ENCODE data around the gene MAGI2. TPM values are rescaled to one million over a fixed set of nuclear protein-coding genes. Genes with fewer than 3 reads are reported as not detected.

Gene MAGI2
- total and polyA plus RNA-seq, 4 donors, result 0.37 to 4.1 (median 1.4) TPM

- 96% methylated on average over 1 of the region's 1 CpG for WGBS
- Histone ChIP-seq H3K36me3 (ENCODE audit: control insufficient read depth in 4 of 4, insufficient read depth in 3 of 4, low read depth in 1 of 4, low read length in 3 of 4) (no peaks in the 10 kb centered on the region), H3K27me3 (ENCODE audit: control insufficient read depth in 4 of 4, insufficient read depth in 4 of 4, low read length in 3 of 4) (no peaks in the 10 kb centered on the region), H3K4me1 (ENCODE audit: control insufficient read depth in 4 of 4, insufficient read depth in 4 of 4, low read length in 3 of 4) (no peaks in the 10 kb centered on the region), H3K9me3 (ENCODE audit: control insufficient read depth in 4 of 4, low read length in 3 of 4) (no peaks in the 10 kb centered on the region), H3K9ac (ENCODE audit: low read depth in 1 of 2, low read length in 2 of 2) (no peak overlapping the region), H3K27ac (ENCODE audit: low read depth in 1 of 2, low read length in 2 of 2) (no peak overlapping the region), H3K4me3 (ENCODE audit: low read depth in 1 of 3, low read length in 3 of 3) (no peak overlapping the region)
- no peak for DNase-seq (ENCODE audit: low spot score)
- no peak for TF ChIP-seq ATF3 (IDR thresholded peaks at IDR 0.05)
- TF ChIP-seq EGR1 (IDR thresholded peaks at IDR 0.05; ENCODE audit: low read depth in 2 of 2), result no peak
Measured at GRCh38 chr7:78081344-78081743, 1372.1 kb downstream of the MAGI2 start.

GRCh38 chr7:78080811-78081210, 1372.7 kb downstream of the MAGI2 start:
- no peaks in the 10 kb centered on the region for H3K36me3 ChIP-seq (ENCODE audit: control insufficient read depth in 4 of 4, insufficient read depth in 3 of 4, low read depth in 1 of 4, low read length in 3 of 4)
- H3K4me3 ChIP-seq (ENCODE audit: low read depth in 1 of 3, low read length in 3 of 3), result no peak overlapping the region
- WGBS, result 92% methylated on average over 4 of the region's 4 CpGs
- H3K9ac ChIP-seq (ENCODE audit: low read depth in 1 of 2, low read length in 2 of 2), result no peak overlapping the region
- TF ChIP-seq ATF3 (IDR thresholded peaks at IDR 0.05), result no peak
- no peak for TF ChIP-seq SP1 (IDR thresholded peaks at IDR 0.05)
- TF ChIP-seq CTCF (IDR thresholded peaks at IDR 0.05; ENCODE audit: low read depth, low read length, missing input control), result no peak
- no peak for TF ChIP-seq NR2F2 (IDR thresholded peaks at IDR 0.05)
- no peak for TF ChIP-seq TAF1 (conservative IDR thresholded peaks at IDR 0.05)
- TF ChIP-seq REST (IDR thresholded peaks at IDR 0.05), result no peak
- no peak for TF ChIP-seq YY1 (IDR thresholded peaks at IDR 0.05)
- no peak for TF ChIP-seq MAX (IDR thresholded peaks at IDR 0.05)
- TF ChIP-seq HNF4A (conservative IDR thresholded peaks at IDR 0.05), result no peak
- H3K27me3 ChIP-seq (ENCODE audit: control insufficient read depth in 4 of 4, insufficient read depth in 4 of 4, low read length in 3 of 4), result no peaks in the 10 kb centered on the region
- no peaks in the 10 kb centered on the region for H3K4me1 ChIP-seq (ENCODE audit: control insufficient read depth in 4 of 4, insufficient read depth in 4 of 4, low read length in 3 of 4)
- H3K9me3 ChIP-seq (ENCODE audit: control insufficient read depth in 4 of 4, low read length in 3 of 4), result no peaks in the 10 kb centered on the region
- H3K27ac ChIP-seq (ENCODE audit: low read depth in 1 of 2, low read length in 2 of 2), result no peak overlapping the region
- no peak for DNase-seq (ENCODE audit: low spot score)

GRCh38 chr7:78080241-78080640, 1373.2 kb downstream of the MAGI2 start:
- Histone ChIP-seq H3K9me3 (ENCODE audit: control insufficient read depth in 4 of 4, low read length in 3 of 4) (no peaks in the 10 kb centered on the region), H3K4me1 (ENCODE audit: control insufficient read depth in 4 of 4, insufficient read depth in 4 of 4, low read length in 3 of 4) (no peaks in the 10 kb centered on the region), H3K9ac (ENCODE audit: low read depth in 1 of 2, low read length in 2 of 2) (no peak overlapping the region), H3K27ac (ENCODE audit: low read depth in 1 of 2, low read length in 2 of 2) (no peak overlapping the region), H3K27me3 (ENCODE audit: control insufficient read depth in 4 of 4, insufficient read depth in 4 of 4, low read length in 3 of 4) (no peaks in the 10 kb centered on the region), H3K4me3 (ENCODE audit: low read depth in 1 of 3, low read length in 3 of 3) (no peak overlapping the region), H3K36me3 (ENCODE audit: control insufficient read depth in 4 of 4, insufficient read depth in 3 of 4, low read depth in 1 of 4, low read length in 3 of 4) (no peaks in the 10 kb centered on the region)
- 77% methylated on average over 2 of the region's 2 CpGs for WGBS
- DNase-seq (ENCODE audit: low spot score), result no peak
- TF ChIP-seq GABPA (IDR thresholded peaks at IDR 0.05 in 1 of 2, conservative IDR thresholded peaks at IDR 0.05 in 1 of 2) (no peak), RAD21 (IDR thresholded peaks at IDR 0.05) (no peak), HNF4A (conservative IDR thresholded peaks at IDR 0.05) (no peak), ZBTB33 (IDR thresholded peaks at IDR 0.05) (no peak), JUND (IDR thresholded peaks at IDR 0.05) (no peak), ATF3 (IDR thresholded peaks at IDR 0.05) (no peak), CTCF (IDR thresholded peaks at IDR 0.05; ENCODE audit: low read depth, low read length, missing input control) (no peak), TAF1 (conservative IDR thresholded peaks at IDR 0.05) (no peak), SP1 (IDR thresholded peaks at IDR 0.05) (no peak), HNF4G (IDR thresholded peaks at IDR 0.05) (no peak), FOXA1 (IDR thresholded peaks at IDR 0.05) (no peak), FOXA2 (IDR thresholded peaks at IDR 0.05) (no peak), MAX (IDR thresholded peaks at IDR 0.05) (no peak)

All from liver (tissue), 9 donors.